ENCODE data around the gene GNAS-AS1.

GRCh38 chr20:58890518-58891085 is 39.9 kb upstream of the GNAS-AS1 start:
- TF ChIP-seq CTCF (IDR thresholded peaks at IDR 0.05): no peak
- no peak for TF ChIP-seq POLR2A (IDR thresholded peaks at IDR 0.05)
